HL-60 (cell line): Measurements from ENCODE around the gene ADAMTS17.

Source experiments
- DNase-seq, 2 experiments: peaks; one replicate each; pipeline ENCODE4 v3.0.0-alpha.2; 2010 to 2020; ENCODE audit warnings: low read depth in 1 of 2, low spot score in 1 of 2
- H3K27ac ChIP-seq: fragments of 250-450 bp; sonication (Bioruptor Pico); replicated peaks from 2 replicates; pipeline ENCODE4 v1.5.1; 2020; ENCODE audit warnings: mild to moderate bottlenecking, moderate library complexity
- H3K27me3 ChIP-seq: fragments of 250-450 bp; sonication (Bioruptor Pico); 2 replicates; pipeline ENCODE4 v1.5.1; 2021; ENCODE audit warnings: mild to moderate bottlenecking, moderate library complexity; ENCODE audit not compliant: insufficient read depth, poor library complexity, severe bottlenecking
- H3K4me3 ChIP-seq: replicated peaks from 2 replicates; pipeline ENCODE4 v1.5.1; 2011; ENCODE audit warnings: mild to moderate bottlenecking, control low read depth, low read length; ENCODE audit not compliant: insufficient read depth
- CTCF ChIP-seq: IDR thresholded peaks from one replicate; pipeline ENCODE4 v1.5.1; 2011; ENCODE audit warnings: low read length, control low read depth, inconsistent platforms; ENCODE audit not compliant: insufficient read depth
- GABPA ChIP-seq: IDR thresholded peaks from 2 replicates; pipeline ENCODE4 v1.6.1; 2012; ENCODE audit warnings: low read depth
- POLR2AphosphoS5 ChIP-seq: IDR thresholded peaks from 2 replicates; pipeline ENCODE4 v1.6.1; 2012; ENCODE audit warnings: low read depth
- REST ChIP-seq: IDR thresholded peaks from 2 replicates; pipeline ENCODE4 v1.6.1; 2012; ENCODE audit warnings: low read depth; ENCODE audit not compliant: insufficient replicate concordance
- SPI1 ChIP-seq: IDR thresholded peaks from 2 replicates; pipeline ENCODE4 v1.6.1; 2012; ENCODE audit warnings: low read depth, mild to moderate bottlenecking, borderline replicate concordance

ADAMTS17 gene

GRCh38 chr15:100002787-100003536, 338.8 kb downstream of the ADAMTS17 start:
- no peak for DNase-seq
- no peak overlapping the region for H3K4me3 ChIP-seq
- no peak overlapping the region for H3K27ac ChIP-seq
- no peak for TF ChIP-seq POLR2AphosphoS5
- TF ChIP-seq SPI1 = no peak
- TF ChIP-seq GABPA = no peak
- TF ChIP-seq CTCF = no peak
- no peak for TF ChIP-seq REST
- H3K27me3 ChIP-seq = no peaks in the 10 kb centered on the region

GRCh38 chr15:100002086-100002620, 339.6 kb downstream of the ADAMTS17 start:
- DNase-seq = no peak
- TF ChIP-seq SPI1 (no peak), CTCF (no peak), GABPA (no peak), REST (no peak), POLR2AphosphoS5 (no peak)

GRCh38 chr15:100001405-100001804, 340.4 kb downstream of the ADAMTS17 start:
- Histone ChIP-seq H3K27ac (no peak overlapping the region), H3K4me3 (no peak overlapping the region), H3K27me3 (no peaks in the 10 kb centered on the region)
- DNase-seq = no peak
- TF ChIP-seq CTCF = no peak
- TF ChIP-seq GABPA = no peak
- TF ChIP-seq SPI1 = no peak

More at GRCh38 chr15:100002086-100002620, 339.6 kb downstream of the ADAMTS17 start:
- H3K27ac ChIP-seq = no peak overlapping the region
- no peak overlapping the region for H3K4me3 ChIP-seq
- H3K27me3 ChIP-seq = no peaks in the 10 kb centered on the region
